HepG2 (cell line): Measurements from ENCODE around the gene DNAJC5. TPM values are rescaled to one million over a fixed set of nuclear protein-coding genes. Genes with fewer than 3 reads are reported as not detected.

Source experiments
- ARNT ChIP-seq: fragments of 450-650 bp; IDR thresholded peaks from 2 replicates; pipeline ENCODE4 v1.6.1; 2017
- ATF2 ChIP-seq: sonication (generic); formaldehyde crosslinking; IDR thresholded peaks from 2 replicates; pipeline ENCODE4 v1.4.0; 2020; ENCODE audit warnings: missing genetic modification reagents
- BATF2 ChIP-seq: sonication (generic); formaldehyde crosslinking; IDR thresholded peaks from 2 replicates; pipeline ENCODE4 v1.8.0; 2022; ENCODE audit warnings: mild to moderate bottlenecking, missing genetic modification reagents, moderate library complexity
- CEBPB ChIP-seq: IDR thresholded peaks from 2 replicates; pipeline ENCODE4 v1.6.1; 2011; ENCODE audit warnings: low read depth, low read length, improper control_type of control experiment, borderline replicate concordance
- EEA1 ChIP-seq: sonication (generic); formaldehyde crosslinking; IDR thresholded peaks from 2 replicates; pipeline ENCODE4 v1.5.1; 2020; ENCODE audit warnings: mild to moderate bottlenecking, missing genetic modification reagents, borderline replicate concordance
- ETS1 ChIP-seq: sonication (generic); formaldehyde crosslinking; IDR thresholded peaks from 2 replicates; pipeline ENCODE4 v1.4.0; 2020; ENCODE audit warnings: missing genetic modification reagents
- FOSL1 ChIP-seq: sonication (generic); formaldehyde crosslinking; IDR thresholded peaks from 2 replicates; pipeline ENCODE4 v1.9.0; 2021; ENCODE audit warnings: missing genetic modification reagents, borderline replicate concordance
- FOXJ3 ChIP-seq: sonication (generic); formaldehyde crosslinking; IDR thresholded peaks from 2 replicates; pipeline ENCODE4 v1.4.0; 2020; ENCODE audit warnings: missing genetic modification reagents, mild to moderate bottlenecking, borderline replicate concordance
- HDAC6 ChIP-seq: fragments of 200-600 bp; sonication (generic); IDR thresholded peaks from 2 replicates; pipeline ENCODE4 v1.7.0; 2017; ENCODE audit warnings: mild to moderate bottlenecking, antibody characterized with exemption, low read length, low read depth
- HOXA5 ChIP-seq: sonication (generic); formaldehyde crosslinking; IDR thresholded peaks from 2 replicates; pipeline ENCODE4 v1.4.0; 2020; ENCODE audit warnings: missing genetic modification reagents
- IRF2 ChIP-seq: IDR thresholded peaks from 2 replicates; pipeline ENCODE4 v1.6.1; 2018; ENCODE audit warnings: missing genetic modification reagents, missing compliant biosample characterization
- MAFF ChIP-seq: IDR thresholded peaks from 2 replicates; pipeline ENCODE4 v1.6.1; 2011; ENCODE audit warnings: low read depth, low read length, improper control_type of control experiment
- MIER2 ChIP-seq: IDR thresholded peaks from 2 replicates; pipeline ENCODE4 v1.6.1; 2016; ENCODE audit warnings: missing biosample characterization, missing genetic modification reagents
- PAX8 ChIP-seq: sonication (generic); formaldehyde crosslinking; IDR thresholded peaks from 2 replicates; pipeline ENCODE4 v1.8.0; 2022; ENCODE audit warnings: mild to moderate bottlenecking, missing genetic modification reagents, borderline replicate concordance
- REL ChIP-seq: sonication (generic); formaldehyde crosslinking; conservative IDR thresholded peaks from 2 replicates; pipeline ENCODE4 v1.8.0; 2022; ENCODE audit warnings: mild to moderate bottlenecking, missing genetic modification reagents, moderate library complexity
- SYNCRIP ChIP-seq: fragments of 200-400 bp; formaldehyde crosslinking; IDR thresholded peaks from 2 replicates; pipeline ENCODE4 v1.6.1; 2018; ENCODE audit warnings: mild to moderate bottlenecking, low read depth, low read length; ENCODE audit not compliant: insufficient read depth
- YEATS4 ChIP-seq: sonication (generic); formaldehyde crosslinking; IDR thresholded peaks from 2 replicates; pipeline ENCODE4 v1.4.0; 2020; ENCODE audit warnings: missing genetic modification reagents, borderline replicate concordance
- YY1 ChIP-seq: IDR thresholded peaks from 2 replicates; pipeline ENCODE4 v1.6.1; 2011; ENCODE audit warnings: low read length, low read depth, moderate library complexity, mild to moderate bottlenecking; ENCODE audit not compliant: insufficient read depth, insufficient replicate concordance
- ZBTB37 ChIP-seq: sonication (generic); formaldehyde crosslinking; IDR thresholded peaks from 2 replicates; pipeline ENCODE4 v1.4.0; 2020; ENCODE audit warnings: mild to moderate bottlenecking, missing genetic modification reagents
- ZBTB8A ChIP-seq: sonication (generic); formaldehyde crosslinking; IDR thresholded peaks from 2 replicates; pipeline ENCODE4 v1.4.0; 2020; ENCODE audit warnings: mild to moderate bottlenecking, low read depth, missing genetic modification reagents, borderline replicate concordance
- ZFP1 ChIP-seq: IDR thresholded peaks from 2 replicates; pipeline ENCODE4 v1.6.1; 2016
- ZFX ChIP-seq: sonication (generic); formaldehyde crosslinking; IDR thresholded peaks from 2 replicates; pipeline ENCODE4 v1.4.0; 2020; ENCODE audit warnings: mild to moderate bottlenecking, low read depth, missing genetic modification reagents, moderate library complexity
- ZNF138 ChIP-seq: sonication (generic); formaldehyde crosslinking; IDR thresholded peaks from 2 replicates; pipeline ENCODE4 v1.5.0; 2020; ENCODE audit warnings: mild to moderate bottlenecking, low read depth, missing genetic modification reagents
- ZNF333 ChIP-seq: sonication (generic); formaldehyde crosslinking; IDR thresholded peaks from 2 replicates; pipeline ENCODE4 v1.4.0; 2020; ENCODE audit warnings: mild to moderate bottlenecking, missing genetic modification reagents, borderline replicate concordance
- ZNF614 ChIP-seq: IDR thresholded peaks from 2 replicates; pipeline ENCODE4 v1.6.1; 2018; ENCODE audit warnings: missing biosample characterization, missing genetic modification reagents, inconsistent platforms, borderline replicate concordance
- ZNF839 ChIP-seq: sonication (generic); formaldehyde crosslinking; IDR thresholded peaks from 2 replicates; pipeline ENCODE4 v1.4.0; 2020; ENCODE audit warnings: missing genetic modification reagents, mild to moderate bottlenecking, borderline replicate concordance
- polyA plus RNA-seq, 8 experiments: library from polyadenylated mRNA; depleted of rRNA in 3 of 8; stranded (reverse) in 7 of 8; unstranded in 1 of 8; fragments of >200 nt; fragmentation: Illumina TruSeq in 4 of 8; extraction: Trizol in 4 of 8; gene quantifications; 2 replicates each; pipeline versions ENCODE4 v1.2.1 to v1.2.3, GENCODE V29; 2011 to 2016; ENCODE audit warnings: low read depth in 4 of 8, missing spikeins in 1 of 8, mixed read lengths in 1 of 8; ENCODE audit not compliant: insufficient read depth in 1 of 8
- total RNA-seq, 5 experiments: library from RNA; depleted of rRNA; stranded (reverse); fragments of >200 nt; fragmentation: Illumina TruSeq; extraction: Trizol; gene quantifications; 2 replicates each; pipeline ENCODE4 v1.2.3, GENCODE V29; 2016; ENCODE audit warnings: low read depth in 1 of 5

DNAJC5 gene
- total and polyA plus RNA-seq, 2 of the 13 experiments (the other 11 are each of a cell fraction or from before 2014, with no cell fraction given), result 42.8 to 64.5 TPM

- TF ChIP-seq YY1, result peak; percentile 93
- TF ChIP-seq MAFF, result no peak
- TF ChIP-seq ATF2 (CRISPR knock-in tag), result peak; percentile 70
- TF ChIP-seq YEATS4 (CRISPR knock-in tag), result peak; percentile 100
- TF ChIP-seq REL (CRISPR knock-in tag), result peak; percentile 94
- TF ChIP-seq ZNF614 (CRISPR knock-in tag), result peak; percentile 95
- no peak for TF ChIP-seq HDAC6
- no peak; the same call in none of the 2 replicates for TF ChIP-seq ZFP1 (CRISPR knock-in tag)
- no peak for TF ChIP-seq SYNCRIP
- TF ChIP-seq ZBTB8A (CRISPR knock-in tag), result peak; percentile 96
- TF ChIP-seq ARNT, result no peak
- TF ChIP-seq ZNF839 (CRISPR knock-in tag), result peak; percentile 93
- no peak; the same call in 1 of the 2 replicates for TF ChIP-seq ZBTB37 (CRISPR knock-in tag)
- TF ChIP-seq HOXA5 (CRISPR knock-in tag), result peak; percentile 98
- 0 out of 2 replicates have a peak, but pooled peaks have one; percentile 61 for TF ChIP-seq FOSL1 (CRISPR knock-in tag)
- peak; percentile 99 for TF ChIP-seq ZNF138 (CRISPR knock-in tag)
- peak; percentile 76 for TF ChIP-seq FOXJ3 (CRISPR knock-in tag)
- peak; percentile 79; the same call in 1 of the 2 replicates for TF ChIP-seq MIER2 (CRISPR knock-in tag)
- peak; percentile 100 for TF ChIP-seq ZNF333 (CRISPR knock-in tag)
- peak; percentile 98 for TF ChIP-seq ETS1 (CRISPR knock-in tag)
- TF ChIP-seq ZFX (CRISPR knock-in tag), result peak; percentile 100
- peak; percentile 99 for TF ChIP-seq EEA1 (CRISPR knock-in tag)
- TF ChIP-seq BATF2 (CRISPR knock-in tag), result peak; percentile 93
- peak; percentile 99 for TF ChIP-seq PAX8 (CRISPR knock-in tag)
- no peak for TF ChIP-seq CEBPB
- TF ChIP-seq IRF2 (CRISPR knock-in tag), result peak; percentile 98
Observed at GRCh38 chr20:63955827-63956663, 61.1 kb downstream of the DNAJC5 start, which contains the start of gene UCKL1 (continued).
